Hepatocyte (in vitro differentiated cells): Measurements from ENCODE around the gene ZNF593. TPM values are rescaled to one million over a fixed set of nuclear protein-coding genes. Genes with fewer than 3 reads are reported as not detected.

ENCODE experiments used
- DNase-seq: peaks from one replicate; pipeline ENCODE4 v3.0.0-alpha.2; 2016; ENCODE audit warnings: low spot score
- H2AFZ ChIP-seq: fragments of 200-600 bp; sonication (generic); 2 replicates; pipeline ENCODE4 v1.6.0; 2016; ENCODE audit warnings: antibody characterized with exemption, mild to moderate bottlenecking
- H3K27ac ChIP-seq: fragments of 200-600 bp; sonication (generic); 2 replicates; pipeline ENCODE4 v1.5.1; 2016; ENCODE audit warnings: mild to moderate bottlenecking
- H3K27me3 ChIP-seq: fragments of 200-600 bp; sonication (generic); 2 replicates; pipeline ENCODE4 v1.6.1; 2016
- H3K36me3 ChIP-seq: fragments of 200-600 bp; sonication (generic); replicated peaks from 2 replicates; pipeline ENCODE4 v1.5.1; 2016; ENCODE audit warnings: low read depth; ENCODE audit not compliant: insufficient read depth
- H3K4me1 ChIP-seq: fragments of 200-600 bp; sonication (generic); 2 replicates; pipeline ENCODE4 v1.5.1; 2016; ENCODE audit warnings: mild to moderate bottlenecking, moderate library complexity; ENCODE audit not compliant: insufficient read depth
- H3K4me2 ChIP-seq: fragments of 200-600 bp; sonication (generic); 2 replicates; pipeline ENCODE4 v1.6.0; 2016
- H3K4me3 ChIP-seq: fragments of 200-600 bp; sonication (generic); 2 replicates; pipeline ENCODE4 v1.5.1; 2016; ENCODE audit warnings: mild to moderate bottlenecking
- H3K79me2 ChIP-seq: fragments of 200-600 bp; sonication (generic); 2 replicates; pipeline ENCODE4 v1.6.0; 2017; ENCODE audit warnings: mild to moderate bottlenecking
- H3K9me2 ChIP-seq: fragments of 200-600 bp; sonication (generic); replicated peaks from 2 replicates; pipeline ENCODE4 v1.6.0; 2017; ENCODE audit warnings: mild to moderate bottlenecking; ENCODE audit not compliant: insufficient read depth
- H3K9me3 ChIP-seq: fragments of 200-600 bp; sonication (generic); 2 replicates; pipeline ENCODE4 v1.5.1; 2016; ENCODE audit warnings: low read depth, mild to moderate bottlenecking
- H4K20me1 ChIP-seq: fragments of 200-600 bp; sonication (generic); 2 replicates; pipeline ENCODE4 v1.6.0; 2016; ENCODE audit warnings: mild to moderate bottlenecking; ENCODE audit not compliant: insufficient read depth, poor library complexity, severe bottlenecking
- EZH2 ChIP-seq: fragments of 200-600 bp; sonication (generic); IDR thresholded peaks from 2 replicates; pipeline ENCODE4 v1.6.1; 2016; ENCODE audit warnings: antibody characterized with exemption, mild to moderate bottlenecking, borderline replicate concordance
- EZH2phosphoT487 ChIP-seq: fragments of 200-600 bp; sonication (generic); IDR thresholded peaks from one replicate; pipeline ENCODE4 v1.6.1; 2018; ENCODE audit warnings: antibody characterized with exemption, mild to moderate bottlenecking, low read depth, moderate library complexity; ENCODE audit not compliant: unreplicated experiment, severe bottlenecking
- WGBS: methylation state at CpG from one replicate; pipeline ENCODE4 v1.1.6; 2016; ENCODE audit warnings: low lambda C conversion rate; ENCODE audit errors: missing lambda C conversion rate; 5-methylcytosine and 5-hydroxymethylcytosine counted together
- polyA plus RNA-seq: library from polyadenylated mRNA; unstranded; fragments of >200 nt; fragmentation: Nextera tagmentation; extraction: Ambion mirVana; gene quantifications from 2 replicates; pipeline ENCODE4 v1.2.1, GENCODE V29; 2016
- total RNA-seq: library from RNA; depleted of rRNA; stranded (reverse); fragments of >200 nt; gene quantifications from 2 replicates; pipeline ENCODE4 v1.2.3, GENCODE V29; 2014
- TF ChIP-seq, protein P1 (sequence below): fragments of 200-600 bp; sonication (generic); IDR thresholded peaks from 2 replicates; pipeline ENCODE4 v1.5.1; 2016; ENCODE audit warnings: antibody characterized with exemption, mild to moderate bottlenecking; ENCODE audit not compliant: poor library complexity

The ZNF593 gene
- total and polyA plus RNA-seq, 2 experiments from 2014 or later, result 20.5 to 69.1 TPM

DNA sequence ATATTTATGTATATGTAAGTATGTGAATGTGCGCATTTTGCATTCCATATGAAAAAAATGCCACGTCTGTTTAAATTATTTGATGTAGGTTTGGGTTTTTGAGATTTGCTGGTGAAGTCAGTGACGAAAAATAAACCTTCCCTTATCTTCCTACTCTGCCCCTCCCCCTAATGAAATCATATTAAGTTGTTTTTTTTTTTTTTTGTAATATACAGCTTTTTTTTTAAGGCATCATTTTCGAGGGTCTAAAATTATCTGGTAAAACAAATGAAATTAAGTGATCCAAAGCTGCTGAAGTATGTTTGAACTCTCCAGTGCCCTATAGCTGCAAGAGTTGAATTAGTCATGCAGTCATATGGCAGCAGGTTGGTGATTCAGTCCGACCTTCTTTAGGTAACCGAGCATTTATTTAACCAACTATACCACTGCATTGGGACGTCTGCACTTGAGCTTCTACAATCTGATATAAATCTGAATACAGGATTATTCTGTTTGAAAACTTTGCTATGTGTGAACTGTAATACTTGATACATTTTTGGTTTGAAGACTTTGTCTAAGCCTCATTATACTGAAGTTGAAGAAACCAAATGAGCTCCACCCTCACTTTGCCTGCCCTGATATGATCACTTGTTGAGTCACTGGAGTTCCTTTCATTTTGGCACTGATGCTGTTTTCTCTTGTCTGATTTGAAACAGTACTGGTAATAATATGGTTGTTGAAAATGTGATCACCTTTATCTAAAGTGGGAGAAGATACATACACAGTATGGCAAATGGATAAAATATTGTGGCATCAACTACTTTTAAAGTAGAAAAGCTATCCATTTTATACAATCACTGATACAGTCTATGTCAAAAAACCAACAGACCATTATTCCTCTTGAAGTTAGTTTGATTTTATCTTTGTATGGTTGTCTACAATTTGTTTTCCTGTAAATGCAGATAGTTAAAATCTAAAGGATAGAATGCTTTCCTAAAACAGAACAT, 46.4 kb upstream of the ZNF593 start:
- Histone ChIP-seq H3K9me2 (no peaks in the 10 kb centered on the region), H3K27ac (no peak overlapping the region), H3K4me3 (no peak overlapping the region), H2AFZ (no peak overlapping the region), H4K20me1 (peaks cover 4% of the 10 kb centered on the region), H3K9me3 (no peaks in the 10 kb centered on the region), H3K36me3 (no peaks in the 10 kb centered on the region), H3K4me2 (no peak overlapping the region), H3K79me2 (peaks cover 15% of the 10 kb centered on the region), H3K4me1 (peaks cover 3% of the 10 kb centered on the region), H3K27me3 (no peaks in the 10 kb centered on the region)
- no peak for DNase-seq
- TF ChIP-seq, protein P1, sequence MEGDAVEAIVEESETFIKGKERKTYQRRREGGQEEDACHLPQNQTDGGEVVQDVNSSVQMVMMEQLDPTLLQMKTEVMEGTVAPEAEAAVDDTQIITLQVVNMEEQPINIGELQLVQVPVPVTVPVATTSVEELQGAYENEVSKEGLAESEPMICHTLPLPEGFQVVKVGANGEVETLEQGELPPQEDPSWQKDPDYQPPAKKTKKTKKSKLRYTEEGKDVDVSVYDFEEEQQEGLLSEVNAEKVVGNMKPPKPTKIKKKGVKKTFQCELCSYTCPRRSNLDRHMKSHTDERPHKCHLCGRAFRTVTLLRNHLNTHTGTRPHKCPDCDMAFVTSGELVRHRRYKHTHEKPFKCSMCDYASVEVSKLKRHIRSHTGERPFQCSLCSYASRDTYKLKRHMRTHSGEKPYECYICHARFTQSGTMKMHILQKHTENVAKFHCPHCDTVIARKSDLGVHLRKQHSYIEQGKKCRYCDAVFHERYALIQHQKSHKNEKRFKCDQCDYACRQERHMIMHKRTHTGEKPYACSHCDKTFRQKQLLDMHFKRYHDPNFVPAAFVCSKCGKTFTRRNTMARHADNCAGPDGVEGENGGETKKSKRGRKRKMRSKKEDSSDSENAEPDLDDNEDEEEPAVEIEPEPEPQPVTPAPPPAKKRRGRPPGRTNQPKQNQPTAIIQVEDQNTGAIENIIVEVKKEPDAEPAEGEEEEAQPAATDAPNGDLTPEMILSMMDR, result no peak
- no peak for TF ChIP-seq EZH2phosphoT487
- TF ChIP-seq EZH2, result no peak
- 90% methylated on average over 7 of the region's 7 CpGs for WGBS

DNA sequence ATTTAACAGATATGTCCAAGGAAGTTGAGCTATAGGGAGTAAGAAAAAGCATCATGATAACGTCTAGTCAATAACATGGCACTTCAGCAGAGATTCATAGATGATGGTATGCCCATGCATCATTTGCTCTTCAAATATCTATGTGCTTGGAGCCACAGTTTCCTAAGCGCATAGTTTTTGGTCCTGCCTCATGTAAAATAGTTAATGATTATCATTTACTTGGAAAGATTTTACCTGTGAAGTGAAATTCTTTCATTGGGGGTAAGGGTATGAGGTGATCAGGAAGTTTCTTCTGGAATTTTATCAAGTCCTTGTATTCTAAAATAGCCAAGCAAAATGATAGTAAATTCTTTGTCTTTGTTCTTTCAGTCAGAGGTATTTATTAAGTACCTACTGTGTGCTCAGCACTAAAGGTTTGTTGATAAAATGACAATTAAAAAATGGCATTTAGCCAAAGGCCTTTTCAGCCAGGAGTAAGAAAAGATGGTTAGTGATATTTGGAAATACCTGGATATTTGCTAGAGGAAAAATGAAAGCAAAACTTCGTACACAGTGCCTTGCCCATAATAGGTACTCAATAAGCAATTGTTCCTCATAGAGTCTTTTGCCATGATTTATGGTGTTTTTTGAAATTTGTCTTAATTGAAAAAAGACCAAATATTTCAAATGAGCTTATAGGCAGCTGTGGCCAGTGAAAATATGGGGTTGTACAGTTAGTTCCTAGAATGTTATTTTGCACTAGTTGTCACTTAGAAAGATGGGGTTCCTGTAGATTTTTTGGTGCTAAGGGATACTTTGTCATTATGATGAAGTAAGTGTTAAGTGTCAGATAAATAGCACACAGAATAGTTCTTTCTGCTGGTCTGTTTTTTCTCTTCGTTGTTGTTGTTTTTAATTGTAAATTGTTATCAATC, 45.0 kb upstream of the ZNF593 start:
- no peaks in the 10 kb centered on the region for H3K9me3 ChIP-seq
- TF ChIP-seq, protein P1, result no peak
- no peak for TF ChIP-seq EZH2phosphoT487
- H3K79me2 ChIP-seq, result peaks cover 15% of the 10 kb centered on the region
- H3K27ac ChIP-seq, result no peak overlapping the region
- H3K36me3 ChIP-seq, result no peaks in the 10 kb centered on the region
- WGBS, result 92% methylated on average over 4 of the region's 4 CpGs
- no peak overlapping the region for H3K4me2 ChIP-seq
- H3K9me2 ChIP-seq, result no peaks in the 10 kb centered on the region
- H4K20me1 ChIP-seq, result peaks cover 4% of the 10 kb centered on the region
- H2AFZ ChIP-seq, result no peak overlapping the region
- H3K4me3 ChIP-seq, result no peak overlapping the region
- DNase-seq, result no peak
- no peaks in the 10 kb centered on the region for H3K27me3 ChIP-seq
- H3K4me1 ChIP-seq, result peaks cover 3% of the 10 kb centered on the region

DNA sequence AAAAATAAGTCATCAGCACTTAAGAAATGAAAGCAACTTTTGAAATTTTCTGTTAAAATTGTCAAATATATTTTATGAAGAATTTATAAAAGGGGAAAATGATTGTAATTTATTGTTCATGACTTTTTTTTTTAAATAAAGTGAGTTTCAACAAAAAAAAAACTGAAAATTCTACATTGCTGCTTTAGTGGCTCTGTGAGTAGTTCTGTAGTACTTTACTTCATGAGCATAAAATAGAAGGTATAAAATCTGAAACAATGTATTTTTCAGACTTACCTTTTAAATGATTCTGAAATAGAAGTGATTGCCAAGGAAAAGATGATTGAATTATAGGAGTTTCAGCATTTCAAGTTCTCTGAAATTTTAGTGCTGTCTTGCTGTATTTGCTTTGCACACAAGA, 44.3 kb upstream of the ZNF593 start:
- Histone ChIP-seq H3K36me3 (no peaks in the 10 kb centered on the region), H4K20me1 (peaks cover 4% of the 10 kb centered on the region), H3K9me3 (no peaks in the 10 kb centered on the region), H3K4me2 (no peak overlapping the region), H2AFZ (no peak overlapping the region), H3K27ac (no peak overlapping the region), H3K4me1 (peaks cover 3% of the 10 kb centered on the region), H3K27me3 (no peaks in the 10 kb centered on the region), H3K4me3 (no peak overlapping the region), H3K79me2 (peaks cover 15% of the 10 kb centered on the region), H3K9me2 (no peaks in the 10 kb centered on the region)
- DNase-seq, result no peak
- no peak for TF ChIP-seq EZH2phosphoT487
- TF ChIP-seq, protein P1, result no peak
- no peak for TF ChIP-seq EZH2
